ENCODE measurements around the gene CHCHD10.

CHCHD10 gene

GRCh38 chr22:23804781-23805291 is 37.1 kb upstream of the CHCHD10 start:
- TF ChIP-seq, protein P1, sequence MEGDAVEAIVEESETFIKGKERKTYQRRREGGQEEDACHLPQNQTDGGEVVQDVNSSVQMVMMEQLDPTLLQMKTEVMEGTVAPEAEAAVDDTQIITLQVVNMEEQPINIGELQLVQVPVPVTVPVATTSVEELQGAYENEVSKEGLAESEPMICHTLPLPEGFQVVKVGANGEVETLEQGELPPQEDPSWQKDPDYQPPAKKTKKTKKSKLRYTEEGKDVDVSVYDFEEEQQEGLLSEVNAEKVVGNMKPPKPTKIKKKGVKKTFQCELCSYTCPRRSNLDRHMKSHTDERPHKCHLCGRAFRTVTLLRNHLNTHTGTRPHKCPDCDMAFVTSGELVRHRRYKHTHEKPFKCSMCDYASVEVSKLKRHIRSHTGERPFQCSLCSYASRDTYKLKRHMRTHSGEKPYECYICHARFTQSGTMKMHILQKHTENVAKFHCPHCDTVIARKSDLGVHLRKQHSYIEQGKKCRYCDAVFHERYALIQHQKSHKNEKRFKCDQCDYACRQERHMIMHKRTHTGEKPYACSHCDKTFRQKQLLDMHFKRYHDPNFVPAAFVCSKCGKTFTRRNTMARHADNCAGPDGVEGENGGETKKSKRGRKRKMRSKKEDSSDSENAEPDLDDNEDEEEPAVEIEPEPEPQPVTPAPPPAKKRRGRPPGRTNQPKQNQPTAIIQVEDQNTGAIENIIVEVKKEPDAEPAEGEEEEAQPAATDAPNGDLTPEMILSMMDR (IDR thresholded peaks at IDR 0.05; ENCODE audit: extremely low read depth, missing control alignments): no peak
- DNase-seq (ENCODE audit: low spot score): no peak

GRCh38 chr22:23803001-23803819 is 35.4 kb upstream of the CHCHD10 start:
- peak; percentile 56 for DNase-seq (ENCODE audit: low spot score)
- TF ChIP-seq, protein P1 (IDR thresholded peaks at IDR 0.05; ENCODE audit: extremely low read depth, missing control alignments): no peak

DNA sequence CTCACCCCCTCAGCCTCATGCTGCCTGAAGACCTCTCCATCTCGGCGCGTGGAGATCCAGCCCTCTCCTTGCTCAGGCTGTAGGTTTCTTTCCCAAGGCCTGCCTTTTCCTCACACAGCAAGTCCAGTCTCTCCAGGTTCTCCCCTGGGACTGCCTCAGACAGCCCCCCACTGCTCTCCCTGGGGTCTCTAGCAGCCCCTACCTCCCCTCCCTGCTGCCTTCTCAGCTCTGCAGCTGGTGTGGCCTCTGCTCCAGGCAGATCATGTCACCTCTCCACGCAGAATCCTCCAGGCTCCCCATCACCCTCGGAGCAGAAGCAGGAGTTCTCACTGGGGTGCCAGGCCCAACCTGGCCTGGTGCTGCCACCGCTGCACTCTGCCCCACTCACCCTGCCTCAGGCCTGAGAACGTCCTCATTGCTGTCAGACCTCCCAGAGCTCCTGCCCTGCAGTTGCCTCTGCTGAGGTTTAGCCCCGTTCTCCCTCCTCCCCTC is 34.2 kb upstream of the CHCHD10 start:
- TF ChIP-seq, protein P1 (IDR thresholded peaks at IDR 0.05; ENCODE audit: extremely low read depth, missing control alignments): no peak

DNA sequence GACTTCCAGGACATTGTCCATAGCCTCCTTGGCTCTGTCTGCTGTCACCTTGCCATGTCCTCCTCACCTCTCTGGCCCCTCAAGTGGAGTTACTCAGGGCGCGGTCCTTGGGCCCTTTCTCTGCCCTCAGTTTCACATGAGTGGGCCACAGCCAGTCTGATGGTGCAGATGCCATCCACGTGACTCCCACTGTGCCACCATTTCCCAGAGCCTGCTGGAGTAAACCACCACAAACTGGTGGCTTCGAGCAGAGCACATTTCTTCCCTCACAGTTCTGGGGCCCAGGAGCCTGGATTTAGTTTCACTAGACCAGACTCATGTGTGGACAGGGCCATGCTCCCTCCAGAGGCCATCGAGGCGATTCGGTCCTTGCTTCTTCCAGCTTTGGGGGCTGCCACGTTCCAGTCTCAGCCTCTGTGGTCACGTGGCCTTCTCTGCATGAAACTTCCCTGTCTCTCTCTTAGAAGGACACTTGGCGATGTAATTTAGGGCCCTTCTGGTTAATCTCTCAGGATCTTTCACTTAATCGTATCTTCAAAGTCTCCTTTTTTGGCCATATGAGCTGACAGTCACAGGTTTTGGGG is 33.6 kb upstream of the CHCHD10 start:
- no peak for DNase-seq (ENCODE audit: low spot score)

More for the DNA sequence above, 34.2 kb upstream of the CHCHD10 start:
- no peak for DNase-seq (ENCODE audit: low spot score)

DNA sequence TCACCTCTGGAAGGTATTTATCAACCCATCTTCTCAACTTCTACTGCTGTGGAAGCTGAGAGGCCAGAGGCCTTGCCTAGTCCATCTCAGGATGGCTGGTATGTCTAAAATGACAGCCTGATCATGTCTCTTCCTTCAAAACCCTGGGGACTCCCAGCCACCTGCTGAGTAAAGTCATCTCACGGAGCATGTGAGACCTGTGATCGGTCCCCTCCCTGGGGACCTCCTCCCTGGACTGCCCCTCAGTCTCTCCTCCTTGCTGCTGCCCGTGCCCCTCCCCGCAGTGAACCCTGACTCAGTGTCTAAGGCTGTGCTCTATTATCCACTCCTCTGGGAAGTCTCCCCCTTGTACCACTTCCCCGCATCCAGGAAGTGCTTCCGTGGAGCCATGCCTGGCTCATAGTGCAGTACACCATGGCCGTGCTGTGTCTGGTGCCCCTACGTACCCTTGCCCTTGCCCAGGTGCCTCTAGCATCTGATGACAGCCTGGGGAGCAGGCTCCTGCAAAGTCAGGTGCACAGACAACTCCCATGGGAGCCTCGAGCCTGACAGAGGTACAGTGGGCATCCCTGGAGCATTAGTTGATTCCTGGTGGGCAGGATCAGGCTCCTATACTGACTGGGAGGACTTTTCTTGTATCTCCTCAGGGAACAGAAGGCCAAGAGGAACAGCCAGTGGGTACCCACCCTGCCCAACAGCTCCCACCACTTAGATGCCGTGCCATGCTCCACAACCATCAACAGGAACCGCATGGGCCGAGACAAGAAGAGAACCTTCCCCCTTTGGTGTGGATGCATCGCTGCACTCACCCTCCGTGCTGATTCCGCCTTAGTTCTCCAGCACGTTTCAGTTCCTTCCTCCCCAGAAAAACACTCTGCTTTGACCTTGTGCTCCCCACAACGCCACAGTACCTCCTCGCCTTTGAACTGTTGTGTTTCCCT is 32.8 kb upstream of the CHCHD10 start:
- DNase-seq (ENCODE audit: low spot score): peak; percentile 76
- TF ChIP-seq, protein P1 (IDR thresholded peaks at IDR 0.05; ENCODE audit: extremely low read depth, missing control alignments): no peak

More for the DNA sequence above, 33.6 kb upstream of the CHCHD10 start:
- TF ChIP-seq, protein P1 (IDR thresholded peaks at IDR 0.05; ENCODE audit: extremely low read depth, missing control alignments): no peak

- DNase-seq (ENCODE audit: low spot score): no peak
- TF ChIP-seq, protein P1 (IDR thresholded peaks at IDR 0.05; ENCODE audit: extremely low read depth, missing control alignments): no peak
Observed at GRCh38 chr22:23796461-23796860, 28.7 kb upstream of the CHCHD10 start.
